Activated naive CD8-positive, alpha-beta T cell treated with anti-CD3 and anti-CD28 coated beads, Interleukin-2, amount 50 U/mL, for 16 hours (primary cell): ENCODE measurements around the gene RHBDD1.

Source experiments
- DNase-seq: peaks from one replicate; pipeline ENCODE4 v3.0.0-alpha.2; 2020; ENCODE audit warnings: low read depth, low spot score

Gene RHBDD1

GRCh38 chr2:226983895-226984749, 148.3 kb downstream of the RHBDD1 start:
- no peak for DNase-seq

- DNase-seq: no peak
Observed at GRCh38 chr2:226984750-226985582, 149.1 kb downstream of the RHBDD1 start.

GRCh38 chr2:226985583-226985946, 149.7 kb downstream of the RHBDD1 start:
- no peak for DNase-seq

- DNase-seq: no peak
Observed at GRCh38 chr2:226991663-226992062, 155.8 kb downstream of the RHBDD1 start.

- DNase-seq: no peak
Observed at GRCh38 chr2:226993171-226993570, 157.3 kb downstream of the RHBDD1 start.

- DNase-seq: no peak
Observed at GRCh38 chr2:226994775-226995174, 158.9 kb downstream of the RHBDD1 start.

- no peak for DNase-seq
Observed at GRCh38 chr2:226995625-226996041, 159.8 kb downstream of the RHBDD1 start.

GRCh38 chr2:226999661-227000060, 163.8 kb downstream of the RHBDD1 start:
- DNase-seq: no peak

- DNase-seq: no peak
Observed at GRCh38 chr2:227000123-227000522, 164.3 kb downstream of the RHBDD1 start.

- no peak for DNase-seq
Observed at GRCh38 chr2:227004482-227004881, 168.6 kb downstream of the RHBDD1 start.

GRCh38 chr2:227006189-227006897, 170.5 kb downstream of the RHBDD1 start:
- no peak for DNase-seq

- DNase-seq: no peak
Observed at GRCh38 chr2:227007148-227007547, 171.3 kb downstream of the RHBDD1 start.

GRCh38 chr2:227007940-227008339, 172.1 kb downstream of the RHBDD1 start:
- no peak for DNase-seq

GRCh38 chr2:227010433-227010832, 174.6 kb downstream of the RHBDD1 start:
- no peak for DNase-seq

- no peak for DNase-seq
Observed at GRCh38 chr2:227013330-227013729, 177.5 kb downstream of the RHBDD1 start.

GRCh38 chr2:227013881-227014280, 178.0 kb downstream of the RHBDD1 start:
- DNase-seq: no peak

- DNase-seq: no peak
Observed at GRCh38 chr2:227016894-227017293, 181.0 kb downstream of the RHBDD1 start.

GRCh38 chr2:227020416-227020815, 184.6 kb downstream of the RHBDD1 start:
- no peak for DNase-seq

- no peak for DNase-seq
Observed at GRCh38 chr2:227022608-227023007, 186.8 kb downstream of the RHBDD1 start.

- DNase-seq: no peak
Observed at GRCh38 chr2:227025510-227025909, 189.7 kb downstream of the RHBDD1 start.

GRCh38 chr2:227029426-227030105, 193.7 kb downstream of the RHBDD1 start:
- DNase-seq: no peak

- DNase-seq: no peak
Observed at GRCh38 chr2:227030789-227031188, 194.9 kb downstream of the RHBDD1 start.
